GM23338 (cell line): ENCODE results near the gene KYNU.

Source experiments
- CREB1 ChIP-seq: fragments of 250-450 bp; sonication (Bioruptor Pico); IDR thresholded peaks from 2 replicates; pipeline ENCODE4 v1.5.0; 2020; ENCODE audit warnings: low read depth, mild to moderate bottlenecking, moderate library complexity
- CTCF ChIP-seq, 2 experiments: fragments of 200-600 bp in 1 of 2; sonication (generic) in 1 of 2; conservative IDR thresholded peaks; 2 replicates each; pipeline versions ENCODE4 v1.5.1 to v1.6.1; 2016 to 2017; ENCODE audit warnings: antibody characterized with exemption in 2 of 2, low read depth in 2 of 2, mild to moderate bottlenecking in 2 of 2, moderate library complexity in 1 of 2
- ETS1 ChIP-seq: IDR thresholded peaks from 2 replicates; pipeline ENCODE4 v1.6.1; 2016; ENCODE audit warnings: antibody characterized with exemption
- EZH2 ChIP-seq: fragments of 200-600 bp; sonication (generic); IDR thresholded peaks from one replicate; pipeline ENCODE4 v1.8.0; 2017; ENCODE audit warnings: antibody characterized with exemption, mild to moderate bottlenecking, low read depth; ENCODE audit not compliant: unreplicated experiment
- EZH2phosphoT487 ChIP-seq: fragments of 200-600 bp; sonication (generic); IDR thresholded peaks from one replicate; pipeline ENCODE4 v1.8.1; 2018; ENCODE audit warnings: antibody characterized with exemption; ENCODE audit not compliant: unreplicated experiment
- JUNB ChIP-seq: IDR thresholded peaks from one replicate; pipeline ENCODE4 v1.6.1; 2016; ENCODE audit warnings: antibody characterized with exemption; ENCODE audit not compliant: unreplicated experiment
- NANOG ChIP-seq: IDR thresholded peaks from 2 replicates; pipeline ENCODE4 v1.6.1; 2016; ENCODE audit warnings: antibody characterized with exemption, borderline replicate concordance
- POLR2AphosphoS5 ChIP-seq: IDR thresholded peaks from 2 replicates; pipeline ENCODE4 v1.6.1; 2016; ENCODE audit warnings: antibody characterized with exemption, low read depth
- STAT1 ChIP-seq: IDR thresholded peaks from one replicate; pipeline ENCODE4 v1.6.1; 2016; ENCODE audit warnings: antibody characterized with exemption; ENCODE audit not compliant: unreplicated experiment
- ZNF114 ChIP-seq: fragments of 250-450 bp; sonication (Bioruptor Pico); IDR thresholded peaks from 2 replicates; pipeline ENCODE4 v1.5.0; 2020; ENCODE audit warnings: mild to moderate bottlenecking, moderate library complexity
- ZNF331 ChIP-seq: fragments of 250-450 bp; sonication (Bioruptor Pico); IDR thresholded peaks from 2 replicates; pipeline ENCODE4 v1.5.0; 2020; ENCODE audit warnings: low read depth, mild to moderate bottlenecking, moderate library complexity
- TF ChIP-seq, protein P1 (sequence below): IDR thresholded peaks from one replicate; pipeline ENCODE4 v1.6.1; 2018; ENCODE audit warnings: antibody characterized with exemption; ENCODE audit not compliant: unreplicated experiment

- TF ChIP-seq CTCF (conservative IDR thresholded peaks at IDR 0.05; ENCODE audit: low read depth in 2 of 2) (no peak), EZH2 (no peak), POLR2AphosphoS5 (no peak), CREB1 (CRISPR knock-in tag) (no peak), EZH2phosphoT487 (no peak), JUNB (no peak), STAT1 (no peak), ZNF114 (CRISPR knock-in tag) (no peak), ETS1 (no peak), ZNF331 (CRISPR knock-in tag) (no peak), NANOG (no peak)
- TF ChIP-seq, protein P1, sequence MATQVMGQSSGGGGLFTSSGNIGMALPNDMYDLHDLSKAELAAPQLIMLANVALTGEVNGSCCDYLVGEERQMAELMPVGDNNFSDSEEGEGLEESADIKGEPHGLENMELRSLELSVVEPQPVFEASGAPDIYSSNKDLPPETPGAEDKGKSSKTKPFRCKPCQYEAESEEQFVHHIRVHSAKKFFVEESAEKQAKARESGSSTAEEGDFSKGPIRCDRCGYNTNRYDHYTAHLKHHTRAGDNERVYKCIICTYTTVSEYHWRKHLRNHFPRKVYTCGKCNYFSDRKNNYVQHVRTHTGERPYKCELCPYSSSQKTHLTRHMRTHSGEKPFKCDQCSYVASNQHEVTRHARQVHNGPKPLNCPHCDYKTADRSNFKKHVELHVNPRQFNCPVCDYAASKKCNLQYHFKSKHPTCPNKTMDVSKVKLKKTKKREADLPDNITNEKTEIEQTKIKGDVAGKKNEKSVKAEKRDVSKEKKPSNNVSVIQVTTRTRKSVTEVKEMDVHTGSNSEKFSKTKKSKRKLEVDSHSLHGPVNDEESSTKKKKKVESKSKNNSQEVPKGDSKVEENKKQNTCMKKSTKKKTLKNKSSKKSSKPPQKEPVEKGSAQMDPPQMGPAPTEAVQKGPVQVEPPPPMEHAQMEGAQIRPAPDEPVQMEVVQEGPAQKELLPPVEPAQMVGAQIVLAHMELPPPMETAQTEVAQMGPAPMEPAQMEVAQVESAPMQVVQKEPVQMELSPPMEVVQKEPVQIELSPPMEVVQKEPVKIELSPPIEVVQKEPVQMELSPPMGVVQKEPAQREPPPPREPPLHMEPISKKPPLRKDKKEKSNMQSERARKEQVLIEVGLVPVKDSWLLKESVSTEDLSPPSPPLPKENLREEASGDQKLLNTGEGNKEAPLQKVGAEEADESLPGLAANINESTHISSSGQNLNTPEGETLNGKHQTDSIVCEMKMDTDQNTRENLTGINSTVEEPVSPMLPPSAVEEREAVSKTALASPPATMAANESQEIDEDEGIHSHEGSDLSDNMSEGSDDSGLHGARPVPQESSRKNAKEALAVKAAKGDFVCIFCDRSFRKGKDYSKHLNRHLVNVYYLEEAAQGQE, result no peak
Measured at GRCh38 chr2:142994665-142995064, 117.2 kb downstream of the KYNU start.
